GM12892 (cell line): ENCODE results near the gene ERAP2.

Experiments used
- DNase-seq: peaks from one replicate; pipeline ENCODE4 v3.0.0; 2011; ENCODE audit not compliant: insufficient read length
- FAIRE-seq: peaks from 2 replicates; lab custom pipeline; 2011; peaks lifted over from hg19 to GRCh38; lab: Jason Lieb, UNC
- POLR2A ChIP-seq: IDR thresholded peaks from 2 replicates; pipeline ENCODE4 v1.6.1; 2011; ENCODE audit warnings: low read depth, low read length, control low read depth
- POLR2AphosphoS5 ChIP-seq: IDR thresholded peaks from 2 replicates; pipeline ENCODE4 v1.6.1; 2011; ENCODE audit warnings: low read depth, low read length, control low read depth
- TAF1 ChIP-seq: IDR thresholded peaks from 2 replicates; pipeline ENCODE4 v1.6.1; 2011; ENCODE audit warnings: low read depth, mild to moderate bottlenecking, control low read depth, low read length, borderline replicate concordance

ERAP2 gene

DNA sequence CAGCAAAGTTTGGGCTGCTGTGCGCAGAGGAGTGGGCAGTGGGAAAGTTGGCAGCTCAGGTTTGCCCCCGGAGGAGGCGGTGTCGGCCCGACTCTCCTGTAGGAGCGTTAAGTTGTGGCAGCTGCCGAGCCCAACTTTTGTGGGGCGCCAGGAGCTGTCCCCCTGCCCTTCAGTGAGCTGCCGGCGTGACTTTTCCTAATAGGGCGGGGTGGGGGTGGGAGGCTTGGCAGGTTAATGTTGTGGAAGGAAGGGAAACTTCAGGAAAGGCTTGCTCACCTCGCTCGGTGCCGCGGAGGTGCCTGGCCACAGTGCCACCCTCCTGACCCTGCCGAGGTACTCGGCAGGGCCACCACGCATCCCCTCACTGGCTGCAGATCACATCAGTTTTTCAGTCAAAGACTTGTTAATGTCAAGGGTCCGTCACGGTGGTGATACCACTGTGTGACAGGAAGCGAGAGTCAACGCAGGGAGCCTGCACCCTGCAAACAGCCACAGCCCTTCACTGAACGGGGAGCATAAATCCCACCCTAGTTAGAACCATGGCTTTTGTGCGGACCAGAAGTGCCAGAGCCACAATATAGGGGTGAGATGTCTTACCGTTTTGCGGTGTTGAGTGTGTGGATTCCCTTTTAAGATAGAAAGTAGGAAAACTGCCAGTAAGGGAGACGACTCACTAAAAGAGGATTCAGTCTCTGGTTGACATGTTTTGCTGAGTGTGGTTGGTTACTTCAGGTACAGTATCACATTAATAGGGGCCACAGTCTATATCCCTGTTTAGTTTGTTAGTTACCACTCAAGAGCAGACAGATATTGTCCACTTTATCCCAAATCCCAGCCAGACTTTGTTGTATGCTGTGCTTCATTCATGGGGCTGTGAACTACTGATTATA is 60.4 kb downstream of the ERAP2 start:
- peak; percentile 88 for FAIRE-seq
- DNase-seq: no peak
- TF ChIP-seq POLR2A (no peak; the same call in 1 of the 2 replicates), POLR2AphosphoS5 (peak; percentile 41; the same call in 1 of the 2 replicates), TAF1 (0 out of 2 replicates have a peak, but pooled peaks have one; percentile 25)

DNA sequence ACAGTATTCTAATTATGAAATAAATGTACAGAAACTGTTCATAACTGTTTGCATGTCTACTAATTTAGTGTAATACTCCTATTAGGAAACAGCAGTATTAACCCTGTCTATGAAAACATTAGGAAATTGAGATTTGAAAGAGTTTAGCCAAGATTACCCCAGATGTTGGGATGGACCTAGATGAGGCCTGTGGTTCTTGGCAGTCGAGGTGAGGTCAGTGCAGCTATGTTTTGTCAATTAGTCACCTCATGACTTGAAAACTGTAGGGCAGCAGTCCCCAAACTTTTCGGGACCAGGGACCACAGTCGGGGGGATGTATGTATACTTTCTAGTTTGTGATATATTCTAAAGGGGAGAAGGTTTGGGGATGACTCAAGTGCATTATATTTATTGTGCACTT is 64.3 kb downstream of the ERAP2 start:
- FAIRE-seq (no peak), DNase-seq (no peak)
- TF ChIP-seq POLR2AphosphoS5: no peak
- TF ChIP-seq TAF1: no peak
- no peak for TF ChIP-seq POLR2A

DNA sequence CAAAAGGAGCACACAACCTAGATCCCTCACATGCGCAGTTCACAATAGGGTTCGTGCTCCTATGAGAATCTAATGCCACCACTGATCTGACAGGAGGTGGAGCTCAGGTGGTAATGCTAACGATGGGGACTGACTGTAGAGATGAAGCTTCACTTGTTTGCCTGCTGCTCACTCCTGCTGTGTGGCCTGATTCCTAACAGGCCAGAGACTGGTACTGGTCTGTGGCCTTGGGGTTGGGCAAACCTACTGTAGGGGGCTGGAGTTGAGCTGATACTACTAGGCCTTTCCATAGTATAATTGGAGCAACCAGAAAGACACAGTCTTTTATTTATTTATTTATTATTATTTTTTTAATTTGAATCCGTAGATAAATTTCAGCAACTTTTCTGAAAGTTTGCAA is 64.8 kb downstream of the ERAP2 start:
- FAIRE-seq (no peak), DNase-seq (no peak)
- TF ChIP-seq POLR2AphosphoS5 (no peak), TAF1 (no peak), POLR2A (no peak; the same call in 1 of the 2 replicates)

DNA sequence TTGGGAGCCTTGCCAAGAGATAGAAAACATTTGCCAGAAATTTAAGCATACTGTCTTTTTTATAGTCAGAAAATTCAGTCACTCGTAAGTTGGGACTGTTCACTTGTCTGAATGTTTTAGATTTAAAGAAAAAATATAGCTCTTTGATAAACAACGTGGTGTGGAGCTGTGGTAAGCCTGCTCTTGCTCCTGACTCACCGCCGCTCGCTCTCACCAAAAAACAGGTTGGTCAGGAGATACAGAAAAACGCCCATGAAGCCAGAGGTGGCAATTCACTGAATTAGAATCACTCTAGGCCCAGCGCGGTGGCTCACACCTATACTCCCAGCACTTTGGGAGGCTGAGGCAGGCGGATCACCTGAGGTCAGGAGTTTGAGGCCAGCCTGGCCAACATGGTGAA is 65.8 kb downstream of the ERAP2 start:
- TF ChIP-seq TAF1: no peak
- TF ChIP-seq POLR2A: no peak
- TF ChIP-seq POLR2AphosphoS5: no peak
- DNase-seq (no peak), FAIRE-seq (no peak)

DNA sequence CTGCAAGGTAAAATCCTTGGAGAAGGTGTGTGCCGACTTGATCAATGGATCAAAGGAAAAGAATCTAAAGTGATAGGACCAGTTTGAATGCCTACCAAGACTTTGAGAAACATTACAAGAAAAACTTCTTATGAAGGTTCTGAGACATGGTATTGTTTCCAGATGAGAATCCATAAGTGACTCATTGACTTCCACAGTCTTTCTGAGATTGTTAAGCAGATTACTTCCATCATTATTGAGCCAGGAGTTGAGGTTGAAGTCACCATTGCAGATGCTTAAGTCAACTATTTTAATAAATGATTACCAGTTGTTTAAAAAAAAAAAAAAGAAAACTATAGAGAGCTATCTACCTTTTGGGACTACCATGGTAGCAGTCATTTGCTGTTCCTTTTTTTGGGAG is 66.6 kb downstream of the ERAP2 start:
- DNase-seq: no peak
- no peak for FAIRE-seq
- TF ChIP-seq POLR2AphosphoS5 (no peak), POLR2A (no peak; the same call in 1 of the 2 replicates), TAF1 (no peak)

DNA sequence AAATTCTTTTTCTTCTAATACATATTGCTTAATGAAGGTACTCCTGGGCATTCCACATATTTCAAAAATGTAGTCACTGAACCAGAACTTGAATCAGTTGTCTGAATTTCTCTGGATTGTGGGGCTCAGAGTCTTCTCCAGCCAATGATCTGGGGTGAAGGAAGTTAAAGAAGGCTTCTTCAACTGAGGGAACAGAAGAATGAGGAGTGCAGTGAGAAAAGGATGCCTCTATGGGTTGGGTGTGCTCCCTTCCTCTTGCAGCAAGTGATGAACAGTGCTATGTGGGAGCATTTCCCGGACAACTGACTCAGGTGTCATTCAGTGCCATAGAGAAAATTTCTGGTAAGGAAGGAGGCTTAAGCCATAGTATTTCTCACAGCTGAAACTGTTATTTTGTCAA is 67.5 kb downstream of the ERAP2 start:
- no peak for FAIRE-seq
- TF ChIP-seq POLR2AphosphoS5 (no peak), TAF1 (no peak), POLR2A (no peak)
- no peak for DNase-seq

DNA sequence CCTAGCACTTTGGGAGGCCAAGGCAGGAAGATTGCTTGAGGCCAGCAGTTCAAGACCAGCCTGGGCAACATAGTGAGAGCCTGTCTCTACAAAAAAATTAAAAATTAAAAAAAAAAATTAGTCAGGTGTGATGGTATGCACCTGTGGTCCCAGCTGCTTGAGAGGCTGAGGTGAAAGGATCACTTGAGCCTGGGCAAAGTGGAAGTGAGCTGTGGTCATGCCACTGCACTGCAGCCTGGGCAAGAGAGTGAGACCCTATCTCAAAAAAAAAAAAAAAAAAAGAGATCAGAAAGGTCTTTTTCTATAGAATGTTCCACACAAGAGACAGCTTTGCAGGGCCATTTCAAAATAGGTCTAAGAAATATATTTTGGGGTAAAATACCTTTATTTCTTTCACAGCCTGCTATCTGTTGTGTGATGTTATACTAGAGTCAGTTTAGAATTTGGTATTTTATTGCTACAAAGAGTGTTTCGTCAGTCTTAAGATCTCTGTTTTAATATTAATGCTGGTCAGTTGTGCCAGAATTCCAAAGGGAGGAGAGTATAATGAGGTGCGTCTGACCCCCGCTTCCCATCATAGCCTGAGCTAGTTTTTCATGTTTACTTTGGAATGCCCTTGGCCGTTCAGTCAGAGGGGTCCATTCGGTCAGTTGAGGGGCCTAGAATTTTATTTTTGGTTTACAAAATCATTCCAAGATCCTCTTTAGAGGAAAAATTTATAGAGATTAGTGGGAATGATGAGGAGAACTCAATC is 69.0 kb downstream of the ERAP2 start:
- no peak for DNase-seq
- no peak for FAIRE-seq
- TF ChIP-seq POLR2A: no peak
- TF ChIP-seq POLR2AphosphoS5: no peak
- TF ChIP-seq TAF1: no peak

DNA sequence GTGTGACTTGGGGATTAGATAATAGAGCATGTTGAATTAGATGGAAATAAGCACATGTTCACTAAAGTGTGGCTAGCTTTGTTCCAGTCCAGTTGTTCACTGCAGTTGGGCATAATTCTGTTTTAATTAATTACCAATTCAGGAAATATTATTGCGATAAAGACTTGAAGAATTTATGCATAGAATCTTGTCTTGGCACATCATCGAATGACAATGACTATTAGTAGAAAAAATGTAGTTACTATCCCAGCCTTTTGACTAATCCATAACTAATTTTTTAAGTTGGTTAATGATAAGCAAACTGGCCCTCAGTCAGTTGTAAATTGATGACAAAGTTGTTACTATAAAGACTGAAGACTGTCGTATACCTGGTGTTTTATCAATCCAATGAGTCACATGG is 70.1 kb downstream of the ERAP2 start:
- no peak for TF ChIP-seq POLR2A
- no peak for TF ChIP-seq POLR2AphosphoS5
- no peak for TF ChIP-seq TAF1
- FAIRE-seq (no peak), DNase-seq (no peak)

DNA sequence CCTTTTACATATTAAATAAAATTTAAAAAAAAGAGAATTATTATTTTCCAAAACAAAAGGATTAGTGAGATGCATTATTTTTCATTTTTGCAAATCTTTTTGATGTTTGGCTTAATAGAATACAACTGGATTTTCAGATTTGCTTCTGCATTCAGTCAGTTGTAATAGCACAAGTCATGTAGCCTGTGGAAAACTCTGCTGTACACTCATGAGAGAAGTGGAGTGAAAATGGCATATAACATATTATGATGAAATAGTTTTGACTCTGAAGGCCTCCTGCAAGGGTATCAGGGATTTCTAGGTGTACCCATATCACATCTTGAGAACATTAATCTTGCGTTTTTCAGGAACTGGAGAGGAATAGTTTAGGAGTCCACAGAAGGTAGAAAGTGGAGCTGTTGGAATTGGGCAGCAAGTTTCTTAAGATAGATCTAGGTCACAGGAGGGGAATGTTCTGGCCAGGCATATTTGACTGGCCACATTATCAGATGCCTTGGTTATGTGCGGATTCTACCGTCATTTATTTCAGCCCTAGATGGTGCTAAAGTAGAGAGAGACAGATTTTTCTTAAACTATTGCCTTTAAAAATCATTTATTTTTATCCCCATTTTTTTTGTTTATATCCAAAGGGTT is 75.9 kb downstream of the ERAP2 start:
- TF ChIP-seq TAF1 (no peak), POLR2AphosphoS5 (no peak), POLR2A (no peak)
- no peak for FAIRE-seq
- no peak for DNase-seq

DNA sequence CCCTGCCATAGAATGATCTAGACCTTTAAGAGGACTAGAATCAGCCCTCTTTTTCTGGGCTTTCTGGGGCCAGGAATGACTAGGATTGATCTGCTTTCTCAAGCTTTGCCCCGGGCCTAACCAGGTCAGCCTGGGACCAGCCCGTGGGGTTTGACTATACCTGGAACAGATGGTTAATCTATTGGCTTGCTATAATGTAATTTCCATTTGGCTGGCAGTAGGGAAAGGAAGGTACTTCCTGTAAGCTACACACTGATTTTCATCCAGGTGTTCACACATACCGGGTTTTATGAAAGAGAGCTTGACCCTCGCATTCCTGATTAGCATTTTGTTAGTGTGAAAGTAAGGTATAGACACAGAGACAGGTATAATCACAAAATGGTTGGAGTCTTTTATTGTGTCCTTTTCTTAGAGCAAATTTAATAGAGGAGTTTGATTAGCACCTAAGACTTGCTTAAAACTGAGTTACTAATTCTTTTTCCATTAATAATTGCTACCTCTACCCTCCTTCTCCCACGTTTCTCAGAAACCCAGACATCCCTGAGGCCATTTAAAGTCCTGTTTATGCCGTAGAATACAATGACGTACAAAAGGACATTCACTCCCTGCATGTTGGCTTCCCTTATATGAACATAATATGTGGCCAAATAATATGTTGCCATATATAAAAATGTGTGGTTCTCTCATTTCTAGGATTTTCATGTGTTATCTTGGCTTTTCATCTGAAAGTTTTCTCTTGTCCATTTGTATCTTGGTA is 76.9 kb downstream of the ERAP2 start:
- TF ChIP-seq POLR2A (no peak), TAF1 (no peak), POLR2AphosphoS5 (no peak)
- FAIRE-seq: no peak
- no peak for DNase-seq
